Measurements from ENCODE around the gene PROK1.

PROK1 gene

DNA sequence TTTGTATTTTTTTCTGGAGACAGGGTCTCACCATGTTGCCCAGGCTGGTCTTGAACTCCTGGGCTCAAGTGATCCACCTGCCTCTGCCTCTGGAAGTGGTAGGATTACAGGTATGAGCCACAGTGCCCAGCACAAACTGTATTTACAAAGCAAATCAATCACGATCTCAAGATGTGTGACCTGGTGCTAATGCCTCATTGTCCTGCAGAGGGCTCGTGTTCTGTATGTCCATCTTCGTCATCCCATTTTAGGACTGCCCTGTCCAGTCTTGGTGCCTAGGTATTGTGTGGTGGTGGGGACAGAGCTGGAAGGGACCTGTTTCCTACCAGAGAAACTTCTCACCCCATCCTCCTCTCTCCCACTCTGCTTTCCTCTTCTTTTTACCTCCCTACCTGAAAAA lies 20.2 kb downstream of the PROK1 start:
- Histone ChIP-seq H3K27ac (ENCODE audit: low read depth, low read length) (no peak overlapping the region), H3K9ac (ENCODE audit: low read length) (no peak overlapping the region), H3K27me3 (ENCODE audit: control insufficient read depth in 1 of 2, insufficient read depth in 2 of 2, low read length in 2 of 2) (no peaks in the 10 kb centered on the region), H3K4me3 (ENCODE audit: low read depth in 1 of 2, low read length in 2 of 2) (no peak overlapping the region), H3K9me3 (ENCODE audit: low read length) (no peaks in the 10 kb centered on the region), H3K4me1 (ENCODE audit: insufficient read depth, low read length) (no peaks in the 10 kb centered on the region), H3K36me3 (ENCODE audit: insufficient read depth, low read length) (no peaks in the 10 kb centered on the region)

DNA sequence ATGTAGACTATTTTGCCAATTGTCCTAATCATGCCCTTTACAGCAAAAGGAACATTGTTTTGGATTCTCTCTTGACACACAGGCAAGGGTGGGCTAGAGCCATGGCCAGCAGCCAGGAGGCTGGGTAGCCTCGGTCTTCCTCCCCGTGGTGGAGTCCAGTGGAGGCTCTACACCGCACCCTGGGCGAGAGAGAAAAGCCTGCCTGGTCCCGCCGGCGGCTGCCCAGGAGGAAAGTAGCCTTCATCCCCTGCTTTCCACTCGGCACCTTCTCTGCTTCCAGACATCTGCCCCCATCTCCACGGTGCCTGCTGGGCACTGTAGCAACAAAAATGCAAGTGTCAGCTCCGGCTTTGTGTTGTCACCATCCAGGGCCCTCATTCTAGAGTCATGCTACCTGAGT lies 21.6 kb downstream of the PROK1 start:
- Histone ChIP-seq H3K4me1 (ENCODE audit: insufficient read depth, low read length) (no peaks in the 10 kb centered on the region), H3K9ac (ENCODE audit: low read length) (no peak overlapping the region), H3K36me3 (ENCODE audit: insufficient read depth, low read length) (no peaks in the 10 kb centered on the region), H3K4me3 (ENCODE audit: low read depth in 1 of 2, low read length in 2 of 2) (no peak overlapping the region), H3K27ac (ENCODE audit: low read depth, low read length) (no peak overlapping the region), H3K9me3 (ENCODE audit: low read length) (no peaks in the 10 kb centered on the region), H3K27me3 (ENCODE audit: control insufficient read depth in 1 of 2, insufficient read depth in 2 of 2, low read length in 2 of 2) (no peaks in the 10 kb centered on the region)

GRCh38 chr1:110474444-110474843 lies 23.5 kb downstream of the PROK1 start:
- H3K27me3 ChIP-seq (ENCODE audit: control insufficient read depth in 1 of 2, insufficient read depth in 2 of 2, low read length in 2 of 2): no peaks in the 10 kb centered on the region
- no peak overlapping the region for H3K9ac ChIP-seq (ENCODE audit: low read length)
- H3K36me3 ChIP-seq (ENCODE audit: insufficient read depth, low read length): no peaks in the 10 kb centered on the region
- no peaks in the 10 kb centered on the region for H3K9me3 ChIP-seq (ENCODE audit: low read length)
- no peak overlapping the region for H3K4me3 ChIP-seq (ENCODE audit: low read depth in 1 of 2, low read length in 2 of 2)
- H3K27ac ChIP-seq (ENCODE audit: low read depth, low read length): no peak overlapping the region
- H3K4me1 ChIP-seq (ENCODE audit: insufficient read depth, low read length): no peaks in the 10 kb centered on the region

DNA sequence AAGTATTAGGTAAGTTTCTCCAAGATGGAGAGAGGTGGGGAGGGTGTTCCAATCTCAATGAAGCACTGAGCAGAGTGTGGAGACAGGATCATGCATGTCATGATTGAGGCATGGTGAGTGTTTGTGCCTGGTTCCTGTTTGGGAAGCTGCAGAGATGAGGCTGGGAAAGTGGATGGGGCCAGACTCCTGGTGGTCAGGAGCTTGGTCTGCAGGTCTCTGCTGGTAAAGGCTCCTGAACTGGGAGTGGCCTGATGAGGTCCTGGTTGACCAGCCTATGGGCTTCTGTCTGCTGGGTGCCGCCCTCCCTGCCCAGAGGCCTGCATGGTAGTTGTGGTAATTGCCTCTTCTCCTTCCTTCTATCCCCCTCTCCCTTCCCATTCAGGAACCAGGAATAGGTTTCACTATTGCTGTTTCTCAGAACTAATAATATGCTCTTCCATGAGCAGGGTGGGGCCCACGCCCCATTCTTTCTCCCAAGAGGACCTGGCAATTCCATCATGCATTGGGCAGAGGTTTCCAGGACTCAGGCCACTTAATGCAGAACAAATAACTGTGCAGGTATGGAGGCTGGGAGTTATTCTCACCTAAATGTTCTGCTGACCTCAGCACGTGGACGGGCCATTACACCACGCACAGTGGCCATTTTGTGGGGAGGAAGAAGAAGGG lies 24.5 kb downstream of the PROK1 start:
- Histone ChIP-seq H3K9me3 (ENCODE audit: low read length) (no peaks in the 10 kb centered on the region), H3K27ac (ENCODE audit: low read depth, low read length) (no peak overlapping the region), H3K27me3 (ENCODE audit: control insufficient read depth in 1 of 2, insufficient read depth in 2 of 2, low read length in 2 of 2) (no peaks in the 10 kb centered on the region), H3K4me1 (ENCODE audit: insufficient read depth, low read length) (no peaks in the 10 kb centered on the region), H3K9ac (ENCODE audit: low read length) (no peak overlapping the region), H3K36me3 (ENCODE audit: insufficient read depth, low read length) (no peaks in the 10 kb centered on the region), H3K4me3 (ENCODE audit: low read depth in 1 of 2, low read length in 2 of 2) (no peak overlapping the region)

DNA sequence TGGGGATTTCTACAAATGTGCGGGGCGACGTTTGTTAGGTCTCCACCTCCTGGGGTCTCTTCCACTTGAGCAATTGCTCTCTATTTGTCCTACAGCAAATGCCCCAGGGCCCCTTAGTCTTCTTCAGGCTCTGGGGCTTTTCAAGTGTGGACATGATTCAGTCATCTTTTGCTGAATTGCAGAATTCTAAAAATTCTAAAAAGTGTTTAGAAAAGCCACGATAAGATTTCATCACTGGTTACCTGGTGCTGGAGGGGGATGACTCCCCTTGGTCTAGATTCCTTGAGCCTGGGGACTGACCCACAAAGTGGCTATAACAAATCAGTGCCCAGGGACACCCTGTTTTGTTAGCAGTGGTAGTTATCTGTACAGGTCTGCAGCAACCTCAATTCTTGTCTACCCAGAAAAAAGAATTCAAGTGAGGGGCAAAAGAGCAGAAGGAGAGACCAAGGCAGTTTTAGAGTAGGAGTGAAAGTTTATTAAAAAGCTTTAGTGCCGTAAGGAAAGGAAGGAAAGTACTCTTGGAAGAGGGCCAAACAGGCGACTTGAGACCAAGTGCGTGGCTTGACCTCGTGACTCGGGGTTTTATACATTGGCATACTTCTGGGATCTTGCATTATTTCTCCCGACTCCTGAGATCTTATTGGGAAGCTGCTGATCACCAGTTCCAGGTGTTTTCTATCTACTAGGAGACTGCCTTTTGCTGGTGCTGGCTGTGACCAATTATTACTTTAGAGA lies 25.2 kb downstream of the PROK1 start:
- no peak overlapping the region for H3K27ac ChIP-seq (ENCODE audit: low read depth, low read length)
- no peaks in the 10 kb centered on the region for H3K4me1 ChIP-seq (ENCODE audit: insufficient read depth, low read length)
- H3K9me3 ChIP-seq (ENCODE audit: low read length): no peaks in the 10 kb centered on the region
- H3K4me3 ChIP-seq (ENCODE audit: low read depth in 1 of 2, low read length in 2 of 2): no peak overlapping the region
- no peaks in the 10 kb centered on the region for H3K36me3 ChIP-seq (ENCODE audit: insufficient read depth, low read length)
- no peak overlapping the region for H3K9ac ChIP-seq (ENCODE audit: low read length)
- H3K27me3 ChIP-seq (ENCODE audit: control insufficient read depth in 1 of 2, insufficient read depth in 2 of 2, low read length in 2 of 2): no peaks in the 10 kb centered on the region

GRCh38 chr1:110477041-110477440 lies 26.1 kb downstream of the PROK1 start:
- Histone ChIP-seq H3K36me3 (ENCODE audit: insufficient read depth, low read length) (no peaks in the 10 kb centered on the region), H3K9me3 (ENCODE audit: low read length) (no peaks in the 10 kb centered on the region), H3K4me3 (ENCODE audit: low read depth in 1 of 2, low read length in 2 of 2) (no peak overlapping the region), H3K27ac (ENCODE audit: low read depth, low read length) (no peak overlapping the region), H3K9ac (ENCODE audit: low read length) (no peak overlapping the region), H3K4me1 (ENCODE audit: insufficient read depth, low read length) (no peaks in the 10 kb centered on the region), H3K27me3 (ENCODE audit: control insufficient read depth in 1 of 2, insufficient read depth in 2 of 2, low read length in 2 of 2) (no peaks in the 10 kb centered on the region)

- Histone ChIP-seq H3K4me1 (ENCODE audit: insufficient read depth, low read length) (no peaks in the 10 kb centered on the region), H3K9ac (ENCODE audit: low read length) (no peak overlapping the region), H3K27ac (ENCODE audit: low read depth, low read length) (no peak overlapping the region), H3K27me3 (ENCODE audit: control insufficient read depth in 1 of 2, insufficient read depth in 2 of 2, low read length in 2 of 2) (no peaks in the 10 kb centered on the region), H3K4me3 (ENCODE audit: low read depth in 1 of 2, low read length in 2 of 2) (no peak overlapping the region), H3K9me3 (ENCODE audit: low read length) (no peaks in the 10 kb centered on the region), H3K36me3 (ENCODE audit: insufficient read depth, low read length) (no peaks in the 10 kb centered on the region)
Observed at GRCh38 chr1:110477445-110477957, 26.6 kb downstream of the PROK1 start.

GRCh38 chr1:110477967-110478640 lies 27.2 kb downstream of the PROK1 start:
- Histone ChIP-seq H3K27me3 (ENCODE audit: control insufficient read depth in 1 of 2, insufficient read depth in 2 of 2, low read length in 2 of 2) (peaks cover 0 to under 1% of the 10 kb centered on the region in 2 donors), H3K36me3 (ENCODE audit: insufficient read depth, low read length) (no peaks in the 10 kb centered on the region), H3K9ac (ENCODE audit: low read length) (no peak overlapping the region), H3K4me1 (ENCODE audit: insufficient read depth, low read length) (no peaks in the 10 kb centered on the region), H3K27ac (ENCODE audit: low read depth, low read length) (no peak overlapping the region), H3K4me3 (ENCODE audit: low read depth in 1 of 2, low read length in 2 of 2) (no peak overlapping the region), H3K9me3 (ENCODE audit: low read length) (no peaks in the 10 kb centered on the region)

DNA sequence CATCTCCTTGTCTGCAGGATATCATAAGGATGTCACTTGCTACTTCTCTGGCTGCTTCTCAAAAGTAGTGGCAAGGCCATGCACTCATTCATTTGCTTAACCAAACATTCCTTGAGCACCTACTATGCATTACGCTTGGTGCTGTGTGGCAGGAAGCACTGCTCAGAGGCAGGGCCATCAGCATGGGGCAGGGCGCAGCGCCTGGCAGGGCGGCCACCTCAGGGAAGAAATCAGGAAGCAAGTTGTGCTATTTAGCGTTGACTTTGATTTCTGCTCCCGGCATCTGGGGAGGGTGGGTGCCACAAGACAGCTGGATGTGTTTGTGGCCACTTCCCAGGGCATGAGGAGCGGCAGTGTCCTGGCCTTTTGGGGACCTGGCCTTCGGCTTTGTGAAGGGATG lies 27.9 kb downstream of the PROK1 start:
- H3K36me3 ChIP-seq (ENCODE audit: insufficient read depth, low read length): no peaks in the 10 kb centered on the region
- no peak overlapping the region for H3K9ac ChIP-seq (ENCODE audit: low read length)
- no peaks in the 10 kb centered on the region for H3K9me3 ChIP-seq (ENCODE audit: low read length)
- H3K27me3 ChIP-seq (ENCODE audit: control insufficient read depth in 1 of 2, insufficient read depth in 2 of 2, low read length in 2 of 2): peaks cover 0 to 9% of the 10 kb centered on the region in 2 donors
- no peak overlapping the region for H3K27ac ChIP-seq (ENCODE audit: low read depth, low read length)
- H3K4me1 ChIP-seq (ENCODE audit: insufficient read depth, low read length): no peaks in the 10 kb centered on the region
- no peak overlapping the region for H3K4me3 ChIP-seq (ENCODE audit: low read depth in 1 of 2, low read length in 2 of 2)

DNA sequence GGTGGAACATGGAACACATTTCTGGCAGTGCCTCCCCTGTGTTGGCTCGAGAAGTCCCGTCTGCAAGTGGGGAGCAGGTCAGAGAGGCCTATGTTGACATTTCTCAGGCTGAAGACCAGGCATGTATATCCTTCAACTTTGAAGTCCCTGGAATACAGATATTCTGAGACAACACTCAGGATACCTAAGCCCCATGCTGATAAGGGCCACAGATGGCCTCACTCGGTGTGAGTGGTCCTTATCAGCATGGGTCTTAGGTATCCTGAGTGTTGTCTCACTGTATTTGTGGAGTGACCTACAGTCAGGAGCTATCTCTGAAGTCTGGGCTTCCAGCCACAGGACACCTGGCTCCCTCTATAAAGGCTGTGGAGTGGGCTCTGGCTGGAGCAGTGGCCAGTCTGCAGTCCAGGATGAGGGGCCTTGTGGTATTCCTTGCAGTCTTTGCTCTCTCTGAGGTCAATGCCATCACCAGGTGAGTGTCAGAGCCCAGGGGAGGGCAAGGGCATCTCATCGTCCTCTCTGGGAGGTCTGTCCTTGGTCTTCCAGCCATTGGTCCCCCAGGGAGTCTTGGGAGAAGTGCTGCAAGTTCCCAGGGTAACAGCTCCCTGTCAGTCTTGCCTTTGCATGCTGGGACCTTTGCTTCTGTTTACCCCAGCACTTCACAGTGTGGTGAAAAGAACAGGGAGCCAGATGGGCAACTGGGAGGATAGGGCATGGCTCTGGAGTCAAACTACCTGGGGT lies 29.6 kb downstream of the PROK1 start:
- Histone ChIP-seq H3K27ac (ENCODE audit: low read depth, low read length) (no peak overlapping the region), H3K36me3 (ENCODE audit: insufficient read depth, low read length) (no peaks in the 10 kb centered on the region), H3K9ac (ENCODE audit: low read length) (no peak overlapping the region), H3K4me3 (ENCODE audit: low read depth in 1 of 2, low read length in 2 of 2) (no peak overlapping the region), H3K4me1 (ENCODE audit: insufficient read depth, low read length) (no peaks in the 10 kb centered on the region), H3K9me3 (ENCODE audit: low read length) (no peaks in the 10 kb centered on the region), H3K27me3 (ENCODE audit: control insufficient read depth in 1 of 2, insufficient read depth in 2 of 2, low read length in 2 of 2) (peaks cover 0 to 10% of the 10 kb centered on the region in 2 donors)

- Histone ChIP-seq H3K36me3 (ENCODE audit: insufficient read depth, low read length) (no peaks in the 10 kb centered on the region), H3K9ac (ENCODE audit: low read length) (no peak overlapping the region), H3K9me3 (ENCODE audit: low read length) (no peaks in the 10 kb centered on the region), H3K4me1 (ENCODE audit: insufficient read depth, low read length) (no peaks in the 10 kb centered on the region), H3K4me3 (ENCODE audit: low read depth in 1 of 2, low read length in 2 of 2) (no peak overlapping the region), H3K27ac (ENCODE audit: low read depth, low read length) (no peak overlapping the region), H3K27me3 (ENCODE audit: control insufficient read depth in 1 of 2, insufficient read depth in 2 of 2, low read length in 2 of 2) (peaks cover 0 to 10% of the 10 kb centered on the region in 2 donors)
Observed at GRCh38 chr1:110481968-110482623, 31.1 kb downstream of the PROK1 start.

All from muscle layer of colon (tissue), 2 donors.